AG09309 (cell line): ENCODE results near the gene LRRIQ3.
"Not testable (repeated sequence)": the region's sequence is repeated elsewhere in the genome, so short reads cannot be mapped to it uniquely, and the experiment has no call there.

ENCODE experiments used
- DNase-seq: peaks from one replicate; pipeline ENCODE4 v3.0.0-alpha.2; 2010; ENCODE audit warnings: low read depth
- H3K4me3 ChIP-seq: 2 replicates; pipeline ENCODE4 v1.5.1; 2011; ENCODE audit warnings: mild to moderate bottlenecking, low read depth, low read length, moderate library complexity; ENCODE audit not compliant: control insufficient read depth
- CTCF ChIP-seq: IDR thresholded peaks from 2 replicates; pipeline ENCODE4 v1.5.1; 2011; ENCODE audit warnings: mild to moderate bottlenecking, low read depth, low read length, inconsistent platforms; ENCODE audit not compliant: insufficient read depth, control insufficient read depth; ENCODE audit errors: missing control alignments

LRRIQ3 gene

GRCh38 chr1:74195339-74195738 is 2.6 kb downstream of the LRRIQ3 start:
- TF ChIP-seq CTCF = no peak
- no peak for DNase-seq
- H3K4me3 ChIP-seq = no peak overlapping the region

GRCh38 chr1:74193908-74194307 is 4.1 kb downstream of the LRRIQ3 start:
- DNase-seq = peak; percentile 8

GRCh38 chr1:74180490-74180889 is 17.5 kb downstream of the LRRIQ3 start:
- DNase-seq = peak; percentile 3
- no peak for TF ChIP-seq CTCF
- H3K4me3 ChIP-seq = no peak overlapping the region

More at GRCh38 chr1:74193908-74194307, 4.1 kb downstream of the LRRIQ3 start:
- no peak overlapping the region for H3K4me3 ChIP-seq
- no peak for TF ChIP-seq CTCF

- not testable (repeated sequence) for H3K4me3 ChIP-seq, DNase-seq
Measured at GRCh38 chr1:74174423-74174822, 23.6 kb downstream of the LRRIQ3 start.

- no peak overlapping the region for H3K4me3 ChIP-seq
- DNase-seq = no peak
- TF ChIP-seq CTCF = no peak
Measured at GRCh38 chr1:74162333-74162732, 35.6 kb downstream of the LRRIQ3 start.

GRCh38 chr1:74161497-74161896 is 36.5 kb downstream of the LRRIQ3 start:
- DNase-seq = no peak
- H3K4me3 ChIP-seq = no peak overlapping the region

GRCh38 chr1:74160046-74160445 is 37.9 kb downstream of the LRRIQ3 start:
- no peak for DNase-seq
- TF ChIP-seq CTCF = no peak

More at GRCh38 chr1:74161497-74161896, 36.5 kb downstream of the LRRIQ3 start:
- TF ChIP-seq CTCF = no peak

More at GRCh38 chr1:74160046-74160445, 37.9 kb downstream of the LRRIQ3 start:
- H3K4me3 ChIP-seq = no peak overlapping the region
